HG02840 (cell line): ENCODE measurements around the gene UVRAG.
"Not testable (repeated sequence)": the region's sequence is repeated elsewhere in the genome, so short reads cannot be mapped to it uniquely, and the experiment has no call there.

ENCODE experiments used
- ATAC-seq: cut with Tn5 transposase; IDR thresholded peaks from one replicate; pipeline ENCODE4 v1.9.1; 2021; ENCODE audit warnings: mild to moderate bottlenecking, moderate library complexity, moderate number of reproducible peaks; ENCODE audit not compliant: unreplicated experiment, low FRiP score

UVRAG gene

DNA sequence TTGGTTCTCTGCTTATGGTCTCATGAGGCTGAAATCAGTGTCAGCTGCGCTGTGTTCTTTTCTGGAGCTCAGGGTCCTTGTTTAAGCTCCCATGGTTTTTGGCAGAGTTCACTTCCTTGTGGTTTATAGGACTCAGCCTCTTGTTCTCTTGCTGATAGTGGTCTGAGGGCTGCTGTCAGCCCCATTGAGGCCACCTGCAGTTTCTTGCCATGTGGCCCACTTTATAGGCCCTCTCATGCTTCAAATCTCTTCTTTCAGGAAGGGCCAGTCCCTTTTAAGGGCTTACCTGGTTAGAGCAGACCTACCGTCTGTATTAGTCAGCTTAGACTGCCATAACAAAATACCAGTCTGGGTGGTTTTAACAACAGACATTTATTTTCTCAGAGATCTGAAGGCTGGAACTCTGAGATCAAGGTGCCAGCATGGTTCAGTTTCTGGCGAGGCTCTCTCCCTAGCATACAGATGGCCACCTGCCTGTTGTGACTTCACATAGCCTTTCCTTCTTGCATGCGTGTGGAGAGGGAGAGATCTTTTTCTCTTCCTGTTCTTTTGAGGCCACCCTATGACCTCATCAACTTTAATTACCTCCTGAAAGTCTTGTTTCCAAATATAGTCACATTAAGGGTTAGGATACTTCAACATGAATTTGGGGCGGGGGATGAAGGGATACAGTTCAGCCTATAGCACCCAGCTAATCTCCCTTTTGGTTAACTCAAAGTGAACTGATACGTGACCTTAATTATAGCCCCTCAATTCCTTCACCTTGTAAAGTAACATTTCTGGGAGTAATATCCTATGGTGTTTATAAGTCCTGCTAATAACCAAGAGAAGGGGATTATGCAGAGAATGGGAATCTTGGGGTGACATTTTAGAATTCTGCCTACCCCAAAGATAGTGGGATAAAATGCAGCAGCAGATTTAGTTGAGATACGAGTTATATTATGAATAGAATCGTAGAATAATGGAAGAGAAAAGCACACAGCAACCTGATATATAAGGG is 131.8 kb downstream of the UVRAG start:
- ATAC-seq: no peak

DNA sequence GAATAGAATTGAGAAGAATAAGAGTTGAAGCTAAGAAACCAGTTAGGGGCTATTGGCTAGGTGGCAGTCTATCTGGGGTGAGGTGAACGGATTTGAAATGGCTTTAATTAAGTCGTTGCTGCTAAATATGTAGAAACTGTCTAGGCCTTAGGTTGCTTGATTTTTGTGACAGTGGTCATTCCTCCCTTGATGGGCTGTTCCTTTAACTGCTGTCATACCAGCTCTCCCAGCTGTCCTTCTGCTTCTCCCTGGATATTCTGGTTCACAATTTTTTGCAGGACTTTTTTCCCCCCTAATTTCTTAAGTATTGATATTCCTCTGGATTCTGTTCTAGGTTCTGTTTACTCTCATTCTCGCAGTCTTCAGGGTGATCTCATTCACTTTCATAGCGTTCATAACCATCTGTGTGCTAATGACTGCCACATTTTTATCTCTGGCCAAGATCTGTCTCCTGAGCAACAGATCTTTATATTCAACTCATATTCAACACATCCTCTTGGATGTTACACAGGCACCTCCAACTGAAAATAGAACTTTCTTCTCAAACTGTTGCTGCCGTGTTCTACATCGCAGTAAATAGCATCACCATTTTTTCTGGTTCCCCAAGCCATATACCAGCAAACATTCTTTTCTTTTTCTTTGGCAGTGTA is 134.1 kb downstream of the UVRAG start:
- no peak for ATAC-seq

DNA sequence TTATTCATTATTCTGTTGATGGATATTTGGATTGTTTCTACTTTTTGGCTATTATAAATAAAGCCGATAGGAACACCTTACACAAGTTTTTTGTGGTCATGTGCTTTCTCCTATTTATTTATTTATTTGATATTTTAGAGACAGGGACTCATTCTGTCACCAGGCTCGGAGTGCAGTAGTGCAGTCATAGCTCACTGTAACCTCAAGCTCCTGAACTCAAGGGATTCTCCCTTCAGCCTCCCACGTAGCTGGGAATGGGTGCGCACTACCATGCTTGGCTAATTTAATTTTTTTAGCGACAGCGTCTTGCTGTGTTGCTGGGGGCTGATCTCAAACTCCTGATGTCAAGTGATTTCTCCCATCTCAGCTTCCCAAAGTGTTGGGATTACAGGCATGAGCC is 135.1 kb downstream of the UVRAG start:
- ATAC-seq: no peak

DNA sequence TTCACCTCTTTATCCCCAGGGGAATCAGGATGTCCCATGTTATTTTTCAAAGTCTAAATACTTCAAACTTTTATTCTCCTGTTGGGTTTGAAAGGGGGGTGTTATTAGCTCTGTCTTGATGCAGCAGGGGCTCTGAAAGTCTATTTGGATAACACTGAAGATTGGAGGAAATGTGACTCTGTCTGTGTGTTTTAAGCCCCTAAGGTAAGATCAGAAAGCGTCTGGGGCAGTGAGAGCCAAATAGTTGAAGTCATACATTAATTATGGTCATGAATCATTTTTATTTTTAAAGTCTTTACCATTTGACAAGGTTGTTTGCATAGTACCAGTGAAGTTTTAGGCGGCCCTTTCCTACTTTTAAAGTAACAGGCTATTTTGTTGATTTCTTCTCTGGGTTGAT is 139.0 kb downstream of the UVRAG start:
- no peak for ATAC-seq

DNA sequence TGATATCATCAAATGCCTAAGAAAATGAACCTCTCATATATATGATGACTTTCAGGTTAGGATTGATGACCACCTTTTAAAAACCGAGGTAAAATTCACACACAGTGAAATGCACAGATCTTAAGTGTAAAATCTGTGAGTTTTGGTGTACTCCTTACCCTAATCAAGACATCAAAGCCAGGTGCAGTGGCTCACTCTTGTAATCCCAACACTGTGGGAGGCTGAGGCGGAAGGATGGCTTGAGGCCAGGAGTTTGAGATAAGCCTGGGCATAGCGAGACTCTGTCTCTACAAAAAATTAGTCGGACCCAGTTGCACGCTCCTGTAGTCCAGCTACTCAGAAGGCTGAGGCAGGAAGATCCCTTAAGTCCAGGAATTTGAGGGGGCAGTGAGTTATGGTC is 140.4 kb downstream of the UVRAG start:
- ATAC-seq: no peak

DNA sequence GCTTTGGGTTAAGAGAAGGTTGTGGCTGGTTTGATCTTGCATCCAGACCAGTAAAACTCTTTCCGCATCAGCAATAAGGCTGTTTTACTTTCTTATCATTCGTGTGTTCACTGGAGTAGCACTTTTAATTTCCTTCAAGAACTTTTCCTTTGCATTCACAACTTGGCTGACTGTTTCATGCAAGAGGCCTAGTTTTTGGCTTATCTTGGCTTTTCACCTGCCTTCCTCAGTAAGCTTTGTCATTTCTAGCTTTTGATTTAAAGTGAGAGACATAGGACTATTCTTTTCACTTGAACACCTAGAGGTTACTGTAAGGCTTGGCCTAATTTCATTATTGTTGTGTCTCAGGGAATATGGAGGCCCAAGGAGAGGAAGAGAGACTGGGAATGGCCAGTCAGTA is 144.5 kb downstream of the UVRAG start:
- ATAC-seq: no peak

DNA sequence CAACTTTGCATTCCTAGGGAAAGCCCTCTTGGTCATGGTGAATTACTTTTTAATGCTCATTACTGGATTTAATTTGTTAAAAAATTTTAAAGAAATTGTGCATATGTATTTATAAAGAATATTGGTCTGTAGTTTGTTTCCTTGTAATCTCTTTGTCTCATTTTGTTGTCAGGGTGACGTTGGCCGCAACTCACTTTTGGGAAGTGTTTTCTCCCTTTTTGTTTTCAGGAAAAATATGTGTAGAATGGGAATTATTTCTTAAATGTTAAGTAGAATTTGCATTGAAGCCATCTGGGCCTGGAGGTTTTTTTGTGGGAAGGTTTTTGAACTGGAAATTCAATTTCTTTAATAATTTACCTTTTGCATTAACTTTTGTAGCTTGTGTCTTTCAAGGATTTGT is 149.1 kb downstream of the UVRAG start:
- no peak for ATAC-seq

DNA sequence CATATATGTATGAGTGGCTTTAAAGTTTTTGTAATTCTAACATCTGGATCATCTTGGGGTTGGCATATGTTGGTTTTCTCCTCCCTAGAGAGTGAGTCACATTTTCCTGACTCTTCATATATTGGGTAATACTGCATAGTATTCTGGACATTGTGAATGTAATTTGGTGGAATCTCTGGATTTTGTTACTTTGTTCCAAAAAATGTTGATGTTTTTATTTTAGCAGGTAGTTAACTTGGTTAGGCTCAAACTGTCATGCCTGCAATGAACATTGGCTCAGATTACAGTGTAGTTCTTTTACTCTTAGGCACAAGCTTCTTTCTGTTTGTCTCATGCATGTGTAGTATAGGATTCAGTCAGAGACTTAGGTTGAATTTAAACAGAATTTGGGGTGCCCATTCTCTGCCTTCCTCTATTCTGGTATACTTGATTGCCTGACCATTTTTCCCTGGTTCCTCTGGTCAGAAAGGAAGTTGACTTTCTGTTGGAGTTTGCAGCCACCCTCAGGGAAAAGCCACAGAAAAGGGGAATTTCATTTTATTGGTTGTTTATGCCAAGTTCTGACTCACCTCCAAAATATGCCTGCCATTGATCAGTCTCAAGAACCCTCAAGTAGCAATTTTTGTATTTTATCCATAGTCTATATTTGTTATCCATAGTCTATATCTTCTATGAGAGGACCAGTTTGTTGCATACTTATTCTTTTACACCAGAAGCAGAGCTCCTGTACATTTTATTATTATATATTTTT is 151.7 kb downstream of the UVRAG start:
- ATAC-seq: no peak

DNA sequence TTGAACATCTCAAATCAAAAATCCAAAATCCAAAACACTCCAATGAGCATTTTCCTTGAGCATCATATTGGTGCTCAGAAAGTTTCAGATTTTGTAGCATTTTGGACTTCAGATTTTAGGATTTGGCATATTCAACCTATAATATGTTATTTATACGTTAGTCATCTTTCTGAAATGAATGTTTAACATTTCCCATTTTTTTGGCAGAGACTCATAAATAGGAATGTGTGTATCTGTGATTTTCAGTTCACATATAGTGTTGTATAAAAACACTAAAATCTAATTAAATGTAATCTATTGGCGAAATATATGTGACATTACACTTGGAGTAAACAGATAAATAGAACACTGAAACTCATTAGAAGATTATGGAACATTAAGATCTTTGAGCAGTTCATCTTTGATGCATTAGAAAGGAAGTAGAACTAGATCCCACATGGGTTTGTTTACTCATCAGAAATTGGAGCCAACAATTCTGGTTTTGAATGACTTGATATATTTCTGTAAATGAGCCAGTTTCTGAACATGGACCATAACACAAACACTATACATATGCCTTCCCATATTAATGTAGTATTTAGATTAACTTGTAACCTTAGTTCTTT is 153.1 kb downstream of the UVRAG start:
- no peak for ATAC-seq

DNA sequence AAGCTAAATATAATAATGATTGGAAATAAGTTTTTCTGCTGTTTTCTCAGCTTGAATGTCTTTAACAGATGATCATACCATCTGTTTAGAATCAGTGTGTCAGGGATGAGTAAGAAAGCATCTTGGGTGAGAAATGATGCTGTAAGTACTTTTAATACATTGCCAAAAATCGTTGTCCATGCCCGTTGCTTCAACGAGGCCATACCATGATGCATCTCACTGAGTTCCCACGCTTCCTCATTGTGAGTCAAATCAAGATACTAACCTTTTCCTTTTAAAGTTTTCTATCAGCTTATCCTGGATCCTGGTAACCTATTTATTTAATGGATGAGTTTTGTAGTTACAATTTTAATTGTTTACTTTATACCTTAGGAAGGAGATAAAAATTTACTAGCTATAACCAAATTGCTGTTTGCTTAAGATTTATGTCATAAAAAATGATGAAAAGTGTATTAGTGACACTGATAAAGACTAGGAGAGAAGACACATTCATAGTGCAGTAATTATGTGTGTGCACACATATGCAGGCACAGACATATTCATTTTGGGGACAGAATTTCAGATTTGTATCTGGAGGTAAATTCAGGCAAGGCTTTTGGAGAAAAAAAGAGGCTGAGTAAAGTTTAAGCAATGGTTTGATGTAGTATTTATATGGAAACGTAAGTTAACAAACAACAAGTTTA is 154.8 kb downstream of the UVRAG start:
- no peak for ATAC-seq

DNA sequence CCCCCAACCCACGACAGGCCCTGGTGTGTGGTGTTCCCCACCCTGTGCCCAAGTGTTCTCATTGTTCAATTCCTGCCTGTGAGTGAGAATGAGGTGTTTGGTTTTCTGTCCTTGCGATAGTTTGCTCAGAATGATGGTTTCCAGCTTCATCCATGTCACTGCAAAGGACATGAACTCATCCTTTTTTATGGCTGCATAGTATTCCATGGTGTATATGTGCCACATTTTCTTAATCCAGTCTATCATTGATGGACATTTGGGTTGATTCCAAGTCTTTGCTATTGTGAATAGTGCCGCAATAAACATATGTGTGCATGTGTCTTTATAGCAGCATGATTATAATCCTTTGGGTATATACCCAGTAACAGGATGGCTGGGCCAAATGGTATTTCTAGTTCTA is 158.7 kb downstream of the UVRAG start:
- not testable (repeated sequence) for ATAC-seq

DNA sequence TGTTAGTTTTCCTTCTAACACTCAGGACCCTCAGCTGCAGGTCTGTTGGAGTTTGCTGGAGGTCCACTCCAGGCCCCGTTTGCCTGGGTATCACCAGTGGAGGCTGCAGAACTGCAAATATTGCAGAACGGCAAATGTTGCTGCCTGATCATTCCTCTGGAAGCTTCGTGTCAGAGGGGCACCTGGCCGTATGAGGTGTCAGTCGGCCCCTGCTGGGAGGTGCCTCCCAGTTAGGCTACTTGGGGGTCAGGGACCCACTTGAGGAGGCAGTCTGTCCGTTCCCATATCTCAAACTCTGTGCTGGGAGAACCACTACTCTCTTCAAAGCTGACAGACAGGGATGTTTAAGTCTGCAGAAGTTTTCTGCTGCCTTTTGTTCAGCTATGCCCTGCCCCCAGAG is 164.1 kb downstream of the UVRAG start:
- not testable (repeated sequence) for ATAC-seq

DNA sequence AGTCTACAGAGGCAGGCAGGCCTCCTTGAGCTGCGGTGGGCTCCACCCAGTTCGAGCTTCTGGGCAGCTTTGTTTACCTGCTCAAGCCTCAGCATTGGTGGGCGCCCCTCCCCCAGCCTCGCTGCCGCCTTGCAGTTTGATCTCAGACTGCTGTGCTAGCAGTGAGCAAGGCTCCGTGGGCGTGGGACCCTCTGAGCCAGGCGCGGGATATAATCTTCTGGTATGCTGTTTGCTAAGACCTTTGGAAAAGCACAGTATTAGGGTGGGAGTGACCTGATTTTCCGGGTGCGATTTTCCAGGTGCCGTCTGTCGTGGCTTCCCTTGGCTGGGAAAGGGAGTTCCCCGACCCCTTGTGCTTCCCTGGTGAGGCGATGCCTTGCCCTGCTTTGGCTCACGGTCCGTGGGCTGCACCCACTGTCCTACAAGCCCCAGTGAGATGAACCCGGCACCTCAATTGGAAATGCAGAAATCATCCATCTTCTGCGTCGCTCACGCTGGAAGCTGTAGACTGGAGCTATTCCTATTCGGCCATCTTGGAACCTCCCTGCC is 164.5 kb downstream of the UVRAG start:
- not testable (repeated sequence) for ATAC-seq

DNA sequence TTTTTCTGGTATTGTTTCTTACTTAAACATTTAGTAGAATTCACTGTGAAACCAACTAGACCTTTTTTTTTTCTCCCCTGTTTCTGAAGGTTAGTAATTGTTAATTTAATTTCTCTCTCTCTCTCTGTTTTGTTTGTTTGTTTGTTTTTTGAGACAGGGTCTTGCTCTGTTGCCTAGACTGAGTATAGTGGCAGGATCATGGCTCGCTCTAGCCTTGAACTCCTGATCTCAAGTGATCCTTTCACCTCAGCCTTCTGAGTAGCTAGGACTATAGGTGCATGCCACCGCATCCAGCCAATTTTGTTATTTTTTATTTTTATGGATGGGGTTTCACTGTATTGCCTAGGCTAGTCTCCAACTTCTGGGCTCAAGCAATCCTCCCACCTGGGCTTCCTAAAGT is 165.0 kb downstream of the UVRAG start:
- ATAC-seq: no peak

DNA sequence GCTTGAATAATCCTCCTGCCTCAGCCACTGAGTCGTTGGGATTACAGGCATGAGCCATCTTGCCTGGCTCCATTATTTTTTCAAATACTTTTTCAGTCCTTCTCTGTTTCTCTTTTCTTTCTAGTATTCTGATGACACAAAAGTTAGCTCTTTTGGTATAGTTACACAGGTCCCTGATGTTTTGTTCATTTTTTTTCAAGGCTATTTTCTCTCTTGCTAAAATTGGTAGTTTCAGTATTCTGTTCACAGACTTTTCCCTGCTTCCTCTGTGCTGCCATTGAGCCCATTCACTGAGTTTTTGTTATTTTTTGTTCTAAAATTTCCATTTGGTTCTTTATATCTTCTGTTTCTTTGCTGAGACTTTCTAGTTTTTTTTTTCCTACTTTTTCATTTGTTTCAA is 166.5 kb downstream of the UVRAG start:
- ATAC-seq: no peak

DNA sequence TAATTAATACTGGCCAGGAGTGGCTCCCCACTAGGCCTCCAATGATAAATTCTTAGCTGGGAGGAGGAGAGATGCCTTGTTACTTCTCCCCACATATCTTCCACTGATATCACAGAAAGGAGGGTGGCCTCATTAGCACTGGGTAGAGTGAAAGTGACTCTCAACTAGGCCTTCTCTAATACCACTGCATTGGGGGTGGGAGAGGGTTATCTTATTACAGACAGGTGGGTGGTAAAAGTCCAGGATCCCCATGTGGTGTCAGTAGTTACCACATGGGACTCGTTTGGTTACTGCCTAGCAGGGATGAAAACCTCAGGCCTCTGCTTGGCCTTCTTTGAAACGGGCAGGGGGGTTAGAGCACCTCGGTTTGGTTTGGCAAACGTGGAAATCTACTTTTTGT is 167.3 kb downstream of the UVRAG start:
- no peak for ATAC-seq

DNA sequence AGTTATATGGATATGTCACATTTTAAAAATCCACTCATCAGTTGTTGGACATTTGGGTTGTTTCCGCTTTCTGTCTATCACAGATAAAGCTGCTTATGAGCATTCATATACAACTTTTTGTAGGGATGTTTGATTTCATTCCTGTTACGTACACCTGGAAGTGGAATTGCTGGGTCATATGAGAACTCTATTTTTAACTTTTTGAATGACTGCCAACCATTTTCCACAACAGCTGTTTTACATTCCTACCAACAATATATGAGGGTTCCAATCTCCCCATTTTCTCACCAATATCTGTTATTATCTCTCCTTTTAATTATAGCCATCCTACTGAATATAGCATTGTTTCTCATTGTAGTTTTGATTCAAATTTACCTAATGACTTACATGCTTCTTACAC is 172.0 kb downstream of the UVRAG start:
- no peak for ATAC-seq

DNA sequence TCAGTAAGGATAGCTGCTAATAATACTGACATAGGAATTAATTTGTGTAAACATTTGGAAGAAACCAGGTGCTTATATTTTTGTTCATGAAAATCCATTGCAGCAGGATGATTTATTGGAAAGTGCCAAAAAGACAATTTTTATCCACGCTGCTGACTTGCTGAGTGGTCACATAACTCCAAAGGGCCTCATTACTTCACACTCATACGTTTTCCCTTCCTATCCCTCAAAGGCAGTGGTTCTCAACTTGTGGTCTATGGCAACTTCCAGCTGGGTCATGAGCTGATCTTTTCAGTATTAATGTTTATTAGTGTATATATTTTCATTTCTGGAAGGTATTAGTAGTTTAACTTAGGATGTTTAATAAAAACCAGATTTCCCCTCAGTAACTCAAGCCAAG is 178.1 kb downstream of the UVRAG start:
- no peak for ATAC-seq

DNA sequence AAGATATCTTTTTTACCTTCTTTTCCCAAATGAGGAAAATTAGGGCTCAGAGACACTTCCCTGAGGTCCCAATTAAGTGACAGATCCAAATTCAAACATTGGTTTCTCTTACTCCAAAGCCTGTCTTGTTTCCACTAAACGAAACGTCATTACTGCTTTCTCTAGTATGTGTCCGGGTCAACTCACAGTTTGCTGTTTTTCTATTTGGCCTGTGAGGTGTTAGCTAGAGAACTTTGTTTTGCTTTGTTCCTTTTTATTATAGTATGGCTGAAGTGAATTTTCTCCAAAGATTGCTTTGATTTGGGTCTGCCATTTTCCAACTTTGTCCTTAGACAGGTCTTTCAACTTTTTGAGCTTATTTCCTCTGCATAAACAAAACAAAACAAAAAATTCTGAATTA is 179.6 kb downstream of the UVRAG start:
- ATAC-seq: no peak
